ENCODE results near the gene DLEU7.

DNA sequence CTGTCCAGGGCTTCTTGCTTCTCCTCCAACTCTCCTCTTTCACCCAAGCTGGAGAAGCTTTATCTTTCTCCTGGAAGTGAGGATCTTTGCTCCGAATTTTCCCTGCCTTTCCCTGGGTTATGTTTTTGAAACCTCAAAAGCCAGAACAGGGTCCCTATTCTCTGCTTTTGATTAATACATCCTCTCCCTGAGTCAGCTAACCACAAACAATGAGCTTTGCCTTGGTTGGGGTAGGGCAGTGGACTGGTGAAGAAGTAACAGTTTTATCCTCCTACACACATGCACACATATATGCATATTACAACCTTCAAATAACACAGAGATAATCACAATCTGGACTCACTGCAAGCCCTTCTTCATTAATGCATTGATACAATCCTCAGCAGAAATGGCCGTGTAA, 44.6 kb downstream of the DLEU7 start:
- TF ChIP-seq POLR2A (IDR thresholded peaks at IDR 0.05) = no peak
- TF ChIP-seq CTCF (IDR thresholded peaks at IDR 0.05) = no peak

Measured in gastroesophageal sphincter (tissue), 3 donors.